Naive B cell (primary cell): ENCODE results near the gene ZFAND3. TPM values are rescaled to one million over a fixed set of nuclear protein-coding genes. Genes with fewer than 3 reads are reported as not detected.

Experiments
- ATAC-seq, 2 donors: fragments of 150-1000 bp; cut with Tn5 transposase; 2 replicates each; pipeline ENCODE4 v1.10.0; 2021; ENCODE audit warnings: low read depth in 2 of 2, mild to moderate bottlenecking in 2 of 2, moderate library complexity in 2 of 2
- DNase-seq: peaks from one replicate; pipeline ENCODE4 v3.0.0; 2022
- H3K27ac Mint-ChIP-seq, 6 donors: one replicate each; pipeline ENCODE4 v1.8.0; 2020 to 2022; ENCODE audit warnings: mild to moderate bottlenecking in 6 of 6, mixed read lengths in 6 of 6, moderate library complexity in 5 of 6, inconsistent platforms in 2 of 6
- H3K27me3 Mint-ChIP-seq, 3 donors: one replicate each; pipeline ENCODE4 v1.8.0; 2021 to 2022; ENCODE audit warnings: mixed read lengths in 3 of 3, mild to moderate bottlenecking in 1 of 3
- H3K36me3 Mint-ChIP-seq, 2 donors: one replicate each; pipeline ENCODE4 v1.8.0; 2020 to 2022; ENCODE audit warnings: mixed read lengths in 2 of 2, inconsistent platforms in 1 of 2, mild to moderate bottlenecking in 1 of 2
- H3K4me1 Mint-ChIP-seq, 3 donors: one replicate each; pipeline ENCODE4 v1.8.0; 2020 to 2022; ENCODE audit warnings: mixed read lengths in 3 of 3, inconsistent platforms in 1 of 3, mild to moderate bottlenecking in 1 of 3, moderate library complexity in 1 of 3
- H3K4me3 Mint-ChIP-seq, 8 donors: one replicate each; pipeline ENCODE4 v1.8.0; 2020 to 2022; ENCODE audit warnings: mild to moderate bottlenecking in 8 of 8, mixed read lengths in 8 of 8, moderate library complexity in 8 of 8, inconsistent platforms in 2 of 8
- H3K9me3 Mint-ChIP-seq, 7 donors: one replicate each; pipeline ENCODE4 v1.8.0; 2020 to 2022; ENCODE audit warnings: mixed read lengths in 7 of 7, mild to moderate bottlenecking in 5 of 7, inconsistent platforms in 2 of 7, moderate library complexity in 1 of 7
- polyA plus RNA-seq, 6 donors: library from polyadenylated mRNA; unstranded; fragments of 300-500 nt; fragmentation: Illumina TruSeq; gene quantifications; one replicate each; pipeline ENCODE4 v1.2.3, GENCODE V29; 2021; ENCODE audit warnings: low read depth in 6 of 6

The ZFAND3 gene
- polyA plus RNA-seq, 6 donors from 2014 or later: 1.9 to 6.7 (median 4.4) TPM

GRCh38 chr6:38088010-38088409 is 268.5 kb downstream of the ZFAND3 start:
- Mint-ChIP-seq H3K27me3 (no peaks in the 10 kb centered on the region), H3K4me1 (peaks cover 0 to 6% (median 4%) of the 10 kb centered on the region in 3 donors), H3K9me3 (no peaks in the 10 kb centered on the region)

GRCh38 chr6:38088829-38089228 is 269.3 kb downstream of the ZFAND3 start:
- Mint-ChIP-seq H3K4me1 (peaks cover 0 to 6% (median 4%) of the 10 kb centered on the region in 3 donors), H3K9me3 (no peaks in the 10 kb centered on the region), H3K27ac (peak overlapping the region in 1 of 6 donors; percentile 63), H3K4me3 (no peak overlapping the region), H3K36me3 (peaks cover 15 to 38% of the 10 kb centered on the region in 2 donors), H3K27me3 (no peaks in the 10 kb centered on the region)
- no peak for DNase-seq
- no peak for ATAC-seq

More at GRCh38 chr6:38088010-38088409, 268.5 kb downstream of the ZFAND3 start:
- H3K27ac Mint-ChIP-seq: peak overlapping the region in 1 of 6 donors; percentile 38
- H3K36me3 Mint-ChIP-seq: peaks cover 15 to 45% of the 10 kb centered on the region in 2 donors
- H3K4me3 Mint-ChIP-seq: no peak overlapping the region
- DNase-seq (no peak), ATAC-seq (no peak)

- Mint-ChIP-seq H3K4me1 (peaks cover 4 to 14% (median 10%) of the 10 kb centered on the region in 3 donors), H3K27ac (no peak overlapping the region), H3K4me3 (no peak overlapping the region), H3K27me3 (no peaks in the 10 kb centered on the region), H3K36me3 (peaks cover 0 to 12% of the 10 kb centered on the region in 2 donors), H3K9me3 (no peaks in the 10 kb centered on the region)
- no peak for DNase-seq
- no peak for ATAC-seq
These were observed 272.1 kb downstream of the ZFAND3 start for GRCh38 chr6:38091613-38092012.

- no peak overlapping the region for H3K27ac Mint-ChIP-seq
- peaks cover 0 to 8% of the 10 kb centered on the region in 2 donors for H3K36me3 Mint-ChIP-seq
- no peak for ATAC-seq
These were observed 272.9 kb downstream of the ZFAND3 start for GRCh38 chr6:38092465-38092864.

GRCh38 chr6:38092964-38093363 is 273.4 kb downstream of the ZFAND3 start:
- no peak for ATAC-seq
- Mint-ChIP-seq H3K27me3 (no peaks in the 10 kb centered on the region), H3K4me3 (no peak overlapping the region), H3K4me1 (peaks cover 10 to 24% (median 19%) of the 10 kb centered on the region in 3 donors), H3K36me3 (peaks cover 0 to 11% of the 10 kb centered on the region in 2 donors), H3K27ac (no peak overlapping the region), H3K9me3 (no peaks in the 10 kb centered on the region)
- no peak for DNase-seq

More at GRCh38 chr6:38092465-38092864, 272.9 kb downstream of the ZFAND3 start:
- DNase-seq: no peak
- peaks cover 7 to 20% (median 15%) of the 10 kb centered on the region in 3 donors for H3K4me1 Mint-ChIP-seq
- no peak overlapping the region for H3K4me3 Mint-ChIP-seq
- H3K9me3 Mint-ChIP-seq: no peaks in the 10 kb centered on the region
- no peaks in the 10 kb centered on the region for H3K27me3 Mint-ChIP-seq

- H3K36me3 Mint-ChIP-seq: peaks cover 0 to 11% of the 10 kb centered on the region in 2 donors
- H3K4me3 Mint-ChIP-seq: no peak overlapping the region
- H3K27me3 Mint-ChIP-seq: no peaks in the 10 kb centered on the region
- peak overlapping the region in 1 of 6 donors; percentile 29 for H3K27ac Mint-ChIP-seq
- peaks cover 6 to 19% (median 18%) of the 10 kb centered on the region in 3 donors for H3K4me1 Mint-ChIP-seq
- ATAC-seq (no peak), DNase-seq (no peak)
- H3K9me3 Mint-ChIP-seq: no peaks in the 10 kb centered on the region
These were observed 275.5 kb downstream of the ZFAND3 start for GRCh38 chr6:38095054-38095453.

GRCh38 chr6:38099221-38099620 is 279.7 kb downstream of the ZFAND3 start:
- Mint-ChIP-seq H3K27ac (peak overlapping the region in 1 of 6 donors; percentile 4), H3K9me3 (no peaks in the 10 kb centered on the region), H3K4me1 (peaks cover 13 to 22% (median 18%) of the 10 kb centered on the region in 3 donors), H3K27me3 (no peaks in the 10 kb centered on the region), H3K36me3 (peaks cover 6 to 14% of the 10 kb centered on the region in 2 donors), H3K4me3 (no peak overlapping the region)
- DNase-seq (no peak), ATAC-seq (no peak)

GRCh38 chr6:38100380-38100779 is 280.9 kb downstream of the ZFAND3 start:
- ATAC-seq: no peak
- Mint-ChIP-seq H3K9me3 (no peaks in the 10 kb centered on the region), H3K27ac (no peak overlapping the region), H3K4me3 (no peak overlapping the region), H3K36me3 (peaks cover 6 to 14% of the 10 kb centered on the region in 2 donors), H3K4me1 (peaks cover 13 to 18% (median 16%) of the 10 kb centered on the region in 3 donors), H3K27me3 (no peaks in the 10 kb centered on the region)
- no peak for DNase-seq

- Mint-ChIP-seq H3K27ac (peak overlapping the region in 2 of 6 donors; percentile 8 to 39), H3K36me3 (peaks cover 13 to 27% of the 10 kb centered on the region in 2 donors), H3K4me1 (peaks cover 0 to 18% (median 3%) of the 10 kb centered on the region in 3 donors), H3K4me3 (no peak overlapping the region), H3K9me3 (no peaks in the 10 kb centered on the region), H3K27me3 (no peaks in the 10 kb centered on the region)
- ATAC-seq: no peak
- DNase-seq: no peak
These were observed 284.4 kb downstream of the ZFAND3 start for GRCh38 chr6:38103921-38104320.

GRCh38 chr6:38105066-38105465 is 285.5 kb downstream of the ZFAND3 start:
- no peak overlapping the region for H3K27ac Mint-ChIP-seq
- H3K36me3 Mint-ChIP-seq: peaks cover 18 to 27% of the 10 kb centered on the region in 2 donors
- no peaks in the 10 kb centered on the region for H3K27me3 Mint-ChIP-seq
- H3K4me1 Mint-ChIP-seq: peaks cover 7 to 21% (median 7%) of the 10 kb centered on the region in 3 donors
- no peak for ATAC-seq
- no peaks in the 10 kb centered on the region for H3K9me3 Mint-ChIP-seq
- H3K4me3 Mint-ChIP-seq: no peak overlapping the region
- DNase-seq: no peak

- Mint-ChIP-seq H3K4me1 (peaks cover 6 to 15% (median 14%) of the 10 kb centered on the region in 3 donors), H3K27ac (no peak overlapping the region)
- ATAC-seq: no peak
These were observed 287.5 kb downstream of the ZFAND3 start for GRCh38 chr6:38107073-38107472.

GRCh38 chr6:38110481-38110971 is 291.0 kb downstream of the ZFAND3 start:
- peaks cover 13 to 22% of the 10 kb centered on the region in 2 donors for H3K36me3 Mint-ChIP-seq
- no peak overlapping the region for H3K4me3 Mint-ChIP-seq
- H3K27me3 Mint-ChIP-seq: no peaks in the 10 kb centered on the region
- peak overlapping the region in 3 of 6 donors; percentile 53 to 83 (median 58) for H3K27ac Mint-ChIP-seq
- DNase-seq (no peak), ATAC-seq (no peak)
- H3K9me3 Mint-ChIP-seq: no peaks in the 10 kb centered on the region
- peaks cover 6 to 31% (median 14%) of the 10 kb centered on the region in 3 donors for H3K4me1 Mint-ChIP-seq

More at GRCh38 chr6:38107073-38107472, 287.5 kb downstream of the ZFAND3 start:
- Mint-ChIP-seq H3K4me3 (no peak overlapping the region), H3K9me3 (no peaks in the 10 kb centered on the region), H3K27me3 (no peaks in the 10 kb centered on the region), H3K36me3 (peaks cover 16 to 22% of the 10 kb centered on the region in 2 donors)
- no peak for DNase-seq

- no peak for ATAC-seq
- Mint-ChIP-seq H3K27ac (peak overlapping the region in 2 of 6 donors; percentile 42 to 50), H3K4me1 (peaks cover 6 to 31% (median 14%) of the 10 kb centered on the region in 3 donors), H3K9me3 (no peaks in the 10 kb centered on the region), H3K4me3 (no peak overlapping the region), H3K36me3 (peaks cover 14% of the 10 kb centered on the region in 2 donors), H3K27me3 (no peaks in the 10 kb centered on the region)
- DNase-seq: no peak
These were observed 292.7 kb downstream of the ZFAND3 start for GRCh38 chr6:38112181-38112580.

- Mint-ChIP-seq H3K4me3 (no peak overlapping the region), H3K27ac (peak overlapping the region in 2 of 6 donors; percentile 29 to 66), H3K27me3 (no peaks in the 10 kb centered on the region), H3K9me3 (no peaks in the 10 kb centered on the region), H3K4me1 (peaks cover 3 to 31% (median 6%) of the 10 kb centered on the region in 3 donors), H3K36me3 (peaks cover 8 to 10% of the 10 kb centered on the region in 2 donors)
- DNase-seq (no peak), ATAC-seq (no peak)
These were observed 294.5 kb downstream of the ZFAND3 start for GRCh38 chr6:38113825-38114576.
